ENCODE measurements around the gene OR6Y1. TPM values are rescaled to one million over a fixed set of nuclear protein-coding genes. Genes with fewer than 3 reads are reported as not detected.

OR6Y1 gene
- total and polyA plus RNA-seq, 2 of the 4 experiments (the other 2 are of a cell fraction): not detected

DNA sequence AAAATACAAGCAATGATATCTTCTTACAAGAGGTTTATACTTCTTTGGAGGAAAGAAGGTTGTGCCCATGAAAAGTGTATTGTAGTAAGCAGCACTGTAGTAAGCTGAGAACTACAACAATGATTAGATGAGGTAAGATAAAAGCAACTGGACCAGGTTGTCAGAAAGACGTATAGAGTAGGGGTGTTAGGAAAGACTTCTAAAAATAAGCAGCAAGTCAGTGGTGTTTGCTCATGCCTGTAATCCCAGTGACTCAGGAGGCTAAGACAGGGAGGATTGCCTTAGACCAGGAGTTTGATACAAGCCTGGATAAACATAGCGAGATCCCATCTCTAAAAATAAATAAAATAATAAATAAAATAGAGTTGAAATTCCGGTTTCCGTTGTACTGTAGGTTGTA, 29.8 kb upstream of the OR6Y1 start:
- H2BK15ac ChIP-seq (ENCODE audit: low read depth, low read length): no peak overlapping the region
- peaks cover 5% of the 10 kb centered on the region; the same call in 1 of the 2 replicates for H3K9me3 ChIP-seq (ENCODE audit: control insufficient read depth, insufficient read depth, low read length)
- no peak overlapping the region for H4K8ac ChIP-seq (ENCODE audit: low read depth in 2 of 2, low read length in 2 of 2)
- no peaks in the 10 kb centered on the region for H3K36me3 ChIP-seq (ENCODE audit: control insufficient read depth, insufficient read depth, low read length)
- in situ Hi-C loops (cut with MboI; ENCODE audit: low sequenced_read_pairs) (no loop called here), intact Hi-C loops (cut with micrococcal nuclease) (no loop called here), dilution Hi-C loops (cut with HindIII; ENCODE audit: low sequenced_read_pairs, unreplicated experiment) (no loop called here)
- no peak overlapping the region for H3K4ac ChIP-seq (ENCODE audit: low read depth, low read length)
- H2BK20ac ChIP-seq (ENCODE audit: low read depth, low read length): no peak overlapping the region
- H2BK5ac ChIP-seq (ENCODE audit: low read depth, low read length, poor library complexity, severe bottlenecking): no peak overlapping the region
- no peak overlapping the region for H3K56ac ChIP-seq (ENCODE audit: extremely low read depth, insufficient read depth, low read length)
- no peak overlapping the region for H4K91ac ChIP-seq (ENCODE audit: insufficient read depth, low read depth, low read length)
- H3K18ac ChIP-seq (ENCODE audit: low read depth, low read length): no peak overlapping the region
- no peak overlapping the region for H3K23ac ChIP-seq (ENCODE audit: low read depth, low read length)
- ATAC-seq (ENCODE audit: low read depth) (no peak), DNase-seq (no peak)
- H4K20me1 ChIP-seq (ENCODE audit: insufficient read depth, low read length): no peaks in the 10 kb centered on the region
- ChIA-PET CTCF (no interaction called here), POLR2A (ENCODE audit: unreplicated experiment) (no interaction called here)
- WGBS, 2 experiments (ENCODE audit: extremely low coverage in 2 of 2, insufficient read length in 1 of 2): no CpG with 5 or more reads among the region's 4 CpGs
- H3K27me3 ChIP-seq (ENCODE audit: control insufficient read depth, insufficient read depth, low read length): no peaks in the 10 kb centered on the region
- H3K79me1 ChIP-seq (ENCODE audit: low read depth in 1 of 2, low read length in 2 of 2): no peaks in the 10 kb centered on the region
- H3K4me3 ChIP-seq (ENCODE audit: insufficient read depth, low read depth, low read length): no peak overlapping the region
- no peak overlapping the region for H2AK5ac ChIP-seq (ENCODE audit: low read depth, low read length)
- no peak overlapping the region for H2BK120ac ChIP-seq (ENCODE audit: low read depth, low read length)
- H3K27ac ChIP-seq (ENCODE audit: insufficient read depth, low read length): no peak overlapping the region
- no peak overlapping the region for H3K9ac ChIP-seq (ENCODE audit: low read depth, low read length)
- H3K14ac ChIP-seq (replicated peaks; ENCODE audit: low read depth, low read length): no peak overlapping the region
- H3K9me1 ChIP-seq (ENCODE audit: insufficient read depth, low read length): no peaks in the 10 kb centered on the region
- H3K4me2 ChIP-seq (ENCODE audit: low read depth, low read length): no peak overlapping the region
- no peak overlapping the region for H4K5ac ChIP-seq (ENCODE audit: low read depth, low read length)
- TF ChIP-seq CEBPB (IDR thresholded peaks at IDR 0.05; ENCODE audit: low read depth, low read length) (no peak), ELK1 (IDR thresholded peaks at IDR 0.05; ENCODE audit: borderline replicate concordance, low read depth, low read length) (no peak), MXI1 (IDR thresholded peaks at IDR 0.05; ENCODE audit: borderline replicate concordance, low read depth, low read length) (no peak), MAFK (IDR thresholded peaks at IDR 0.05; ENCODE audit: low read depth, low read length) (no peak), CTCF (conservative IDR thresholded peaks at IDR 0.05; ENCODE audit: low read depth, low read length) (no peak), RAD21 (IDR thresholded peaks at IDR 0.05; ENCODE audit: low read length) (no peak), FOS (IDR thresholded peaks at IDR 0.05; ENCODE audit: low read depth, low read length) (no peak), SMC3 (IDR thresholded peaks at IDR 0.05; ENCODE audit: low read depth, low read length) (no peak), RCOR1 (IDR thresholded peaks at IDR 0.05; ENCODE audit: insufficient replicate concordance, low read length) (no peak), CHD1 (IDR thresholded peaks at IDR 0.05; ENCODE audit: low read depth, low read length) (no peak), POLR2A (IDR thresholded peaks at IDR 0.05; ENCODE audit: low read depth, low read length) (no peak), RFX5 (IDR thresholded peaks at IDR 0.05; ENCODE audit: low read depth, low read length) (no peak), BHLHE40 (IDR thresholded peaks at IDR 0.05; ENCODE audit: low read depth, low read length) (no peak), MAZ (IDR thresholded peaks at IDR 0.05; ENCODE audit: borderline replicate concordance, low read depth, low read length) (no peak), NFE2L2 (IDR thresholded peaks at IDR 0.05; ENCODE audit: low read depth, low read length) (no peak)
- TF ChIP-seq, protein P1, sequence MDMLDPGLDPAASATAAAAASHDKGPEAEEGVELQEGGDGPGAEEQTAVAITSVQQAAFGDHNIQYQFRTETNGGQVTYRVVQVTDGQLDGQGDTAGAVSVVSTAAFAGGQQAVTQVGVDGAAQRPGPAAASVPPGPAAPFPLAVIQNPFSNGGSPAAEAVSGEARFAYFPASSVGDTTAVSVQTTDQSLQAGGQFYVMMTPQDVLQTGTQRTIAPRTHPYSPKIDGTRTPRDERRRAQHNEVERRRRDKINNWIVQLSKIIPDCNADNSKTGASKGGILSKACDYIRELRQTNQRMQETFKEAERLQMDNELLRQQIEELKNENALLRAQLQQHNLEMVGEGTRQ (IDR thresholded peaks at IDR 0.05; ENCODE audit: low read depth, low read length): no peak
- H2AK9ac ChIP-seq (replicated peaks; ENCODE audit: low read depth, low read length, poor library complexity): no peak overlapping the region
- BruUV-seq (replicated peaks): no TSS peak
- no peaks in the 10 kb centered on the region for H3K4me1 ChIP-seq (ENCODE audit: control insufficient read depth, insufficient read depth, low read length)
- H2AFZ ChIP-seq (replicated peaks; ENCODE audit: low read length, poor library complexity): no peak overlapping the region

All from IMR-90 (cell line).